GDM1 (cell line): Measurements from ENCODE around the gene PTPN12.

ENCODE experiments used
- DNase-seq: peaks from one replicate; lab custom pipeline; 2025; lab: John Stamatoyannopoulos, UW

Gene PTPN12

DNA sequence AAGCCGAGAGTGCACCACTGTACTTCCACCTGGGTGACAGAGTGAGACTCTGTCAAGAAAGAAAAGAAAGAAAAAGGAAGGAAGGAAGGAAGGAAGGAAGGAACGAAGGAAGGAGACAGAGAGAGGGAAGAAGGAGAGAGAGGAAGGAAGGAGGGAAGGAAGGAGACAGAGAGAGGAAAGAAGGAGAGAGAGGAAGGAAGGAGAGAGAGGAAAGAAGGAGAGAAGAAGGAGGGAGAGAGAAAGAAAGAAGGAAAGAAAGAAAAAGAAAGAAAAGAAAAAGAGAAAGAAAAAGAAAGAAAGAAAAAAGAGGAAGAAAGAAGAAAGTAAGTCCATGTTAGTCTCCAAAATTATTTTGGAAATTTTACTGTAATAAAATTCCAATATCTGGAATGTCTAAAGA is 125.8 kb downstream of the PTPN12 start:
- DNase-seq = no peak

- no peak for DNase-seq
Measured at GRCh38 chr7:77664715-77665114, 127.6 kb downstream of the PTPN12 start.

GRCh38 chr7:77665161-77665560 is 128.1 kb downstream of the PTPN12 start:
- DNase-seq = no peak

DNA sequence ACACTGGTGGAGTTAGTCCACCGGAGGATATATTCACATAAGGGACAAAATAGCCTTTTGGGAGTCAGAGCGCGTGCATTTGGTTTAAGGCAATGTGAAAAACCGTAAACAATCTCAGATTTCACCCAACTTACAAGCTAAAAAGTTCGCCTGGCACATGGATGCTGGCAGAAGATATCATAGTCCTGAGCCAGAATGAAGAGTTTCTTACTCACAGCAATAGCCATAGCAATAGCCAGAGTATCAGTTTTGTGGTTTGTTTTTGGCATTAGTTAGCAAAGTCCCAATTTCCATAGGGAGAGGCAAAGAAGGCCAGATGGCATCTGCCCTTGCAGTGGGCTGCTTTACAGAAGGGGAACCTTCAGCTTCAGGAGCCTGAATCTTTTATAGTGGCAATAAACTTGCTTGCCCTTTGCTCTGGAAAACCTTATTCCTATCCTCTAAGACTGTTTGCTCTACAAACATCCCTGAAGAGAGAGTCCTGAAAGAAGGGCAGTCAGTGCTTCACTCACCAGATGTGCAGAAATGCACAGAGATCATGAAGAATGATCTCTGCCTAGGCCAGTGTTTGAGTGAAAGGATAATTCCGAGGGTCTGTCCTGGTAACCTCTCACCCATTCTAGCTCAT is 130.5 kb downstream of the PTPN12 start:
- DNase-seq = no peak

GRCh38 chr7:77674878-77675277 is 137.8 kb downstream of the PTPN12 start:
- no peak for DNase-seq

GRCh38 chr7:77679608-77680007 is 142.5 kb downstream of the PTPN12 start:
- DNase-seq = no peak

GRCh38 chr7:77680266-77680665 is 143.2 kb downstream of the PTPN12 start:
- DNase-seq = no peak

DNA sequence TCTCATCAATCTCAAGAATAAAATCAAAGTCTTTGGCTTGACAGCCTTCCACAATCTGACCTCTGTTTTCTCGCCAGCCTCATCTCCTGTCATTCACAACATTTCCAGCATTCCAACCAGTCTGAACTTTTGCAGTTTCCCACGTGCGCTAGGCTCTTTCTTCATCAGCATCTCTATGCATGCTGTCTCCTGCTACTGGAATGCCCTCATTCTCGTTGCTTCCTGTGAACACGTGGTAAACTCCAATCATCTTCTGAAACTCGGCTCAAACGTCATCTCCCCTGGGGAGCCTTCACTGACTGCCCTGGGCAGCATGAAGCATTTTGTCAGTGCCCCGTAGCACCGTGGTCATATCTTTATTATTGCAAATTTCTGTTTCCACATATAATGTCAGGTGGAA is 146.9 kb downstream of the PTPN12 start:
- DNase-seq = no peak

DNA sequence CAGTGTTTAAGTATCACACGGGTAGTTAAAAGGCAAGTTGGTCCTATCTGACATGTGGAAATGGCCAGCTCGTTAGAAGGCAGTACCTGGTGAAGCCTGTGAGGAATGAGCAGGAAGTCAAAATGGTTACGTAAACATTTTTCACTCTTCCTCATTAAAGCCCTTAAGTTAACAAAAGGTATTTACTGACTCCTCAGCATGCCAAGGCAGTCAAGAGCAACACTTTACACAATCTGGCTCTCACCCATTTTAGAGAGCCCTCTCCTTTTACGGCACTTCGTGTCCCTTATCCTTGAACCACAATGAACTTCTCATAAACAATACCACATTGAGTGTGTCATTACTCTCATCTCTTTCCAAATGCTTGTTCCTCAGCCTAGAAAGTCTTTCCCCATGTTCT is 148.1 kb downstream of the PTPN12 start:
- DNase-seq = no peak

DNA sequence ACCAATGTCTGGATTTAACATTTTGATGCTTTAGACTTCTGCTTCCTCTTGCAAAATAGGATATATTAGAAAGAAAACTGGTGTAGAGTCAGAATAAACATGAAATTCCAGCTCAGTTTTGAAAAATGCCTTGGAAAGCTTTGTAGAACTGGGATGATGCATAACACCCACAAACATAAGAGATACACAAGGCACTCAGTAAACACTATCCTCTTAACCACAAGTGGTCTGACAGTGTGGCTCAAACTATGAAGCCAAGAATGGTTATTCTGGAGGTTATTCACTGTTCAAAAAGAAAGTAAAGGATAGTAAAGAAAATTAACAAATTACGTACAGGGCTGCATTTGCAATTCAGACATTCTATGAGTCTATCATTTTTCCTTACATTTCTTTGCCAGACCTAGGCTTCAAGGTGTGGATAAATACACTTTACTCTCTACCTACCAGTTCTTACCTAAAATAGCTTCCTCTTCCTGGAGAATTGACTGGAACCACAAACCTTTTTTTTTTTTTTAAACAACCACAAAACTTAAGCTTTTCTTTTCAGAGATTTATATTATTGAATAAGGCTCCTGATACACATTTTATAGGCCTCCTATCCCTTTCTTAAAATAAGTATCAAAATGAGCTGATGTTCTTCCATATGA is 150.1 kb downstream of the PTPN12 start:
- DNase-seq = no peak

GRCh38 chr7:77687747-77688144 is 150.7 kb downstream of the PTPN12 start:
- no peak for DNase-seq
